ENCODE results near the gene NPIPB4. TPM values are rescaled to one million over a fixed set of nuclear protein-coding genes. Genes with fewer than 3 reads are reported as not detected.
A peak's percentile ranks its signal among the peaks of the same experiment; 100 is the strongest.
"Not testable (repeated sequence)": the region's sequence is repeated elsewhere in the genome, so short reads cannot be mapped to it uniquely, and the experiment has no call there.

Gene NPIPB4
- polyA plus RNA-seq, 3 donors, result 0.17 to 87.7 (median 0.55) TPM

DNA sequence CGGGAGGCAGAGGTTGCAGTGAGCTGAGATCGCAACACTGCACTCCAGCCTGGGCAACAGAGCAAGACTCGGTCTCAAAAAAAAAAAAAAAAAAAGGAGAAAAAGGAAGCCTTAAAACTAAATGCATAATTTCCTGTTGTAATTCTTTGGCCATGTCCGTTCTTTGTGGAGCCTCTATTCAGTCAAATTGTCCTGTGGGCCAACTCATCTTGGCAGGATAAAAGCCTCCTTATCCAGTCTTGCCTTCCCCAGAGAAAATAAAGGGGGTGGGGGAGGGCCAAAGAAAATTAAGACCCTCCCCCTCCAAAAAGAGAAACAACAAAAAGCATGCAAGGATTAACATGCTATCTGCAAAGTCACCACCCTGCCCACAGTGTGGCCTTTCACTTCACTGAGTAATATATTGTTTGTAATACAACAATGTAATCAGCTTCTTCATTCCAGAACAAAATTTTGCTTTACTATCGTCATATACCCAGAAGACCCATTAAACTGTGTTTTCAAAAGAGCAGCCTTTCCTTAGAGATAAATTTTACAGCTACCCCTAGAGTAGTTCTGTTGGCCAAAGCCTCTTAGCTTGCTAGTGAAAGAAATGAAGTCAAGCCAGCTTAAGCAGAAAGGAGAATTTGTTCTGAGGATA, 31.4 kb downstream of the NPIPB4 start:
- H3K9me3 Mint-ChIP-seq; H3K27ac Mint-ChIP-seq; H3K36me3 Mint-ChIP-seq; H4K20me1 ChIP-seq (ENCODE audit: insufficient read depth, low read length); DNase-seq; H3K4me3 ChIP-seq (replicated peaks in 1 of 3; ENCODE audit: low read depth in 2 of 3, low read length in 3 of 3); H3K27ac ChIP-seq (ENCODE audit: low read depth in 1 of 2, low read length in 2 of 2); H3K4me1 Mint-ChIP-seq; H3K4me2 ChIP-seq (replicated peaks; ENCODE audit: extremely low read depth, low read length, poor library complexity, severe bottlenecking); H2AFZ ChIP-seq (ENCODE audit: insufficient read depth, low read depth, low read length, poor library complexity, severe bottlenecking); H3K27me3 ChIP-seq (ENCODE audit: control insufficient read depth in 2 of 2, insufficient read depth in 2 of 2, low read length in 2 of 2); intact Hi-C loops (cut with micrococcal nuclease); H3K36me3 ChIP-seq (replicated peaks in 1 of 2; ENCODE audit: control insufficient read depth in 1 of 2, insufficient read depth in 2 of 2, low read length in 2 of 2); H3K4me3 Mint-ChIP-seq; H3K4me1 ChIP-seq (ENCODE audit: control insufficient read depth in 1 of 2, insufficient read depth in 2 of 2, low read length in 2 of 2); H3K9ac ChIP-seq (ENCODE audit: insufficient read depth, low read length, poor library complexity, severe bottlenecking); H3K27me3 Mint-ChIP-seq (ENCODE audit: low read depth in 3 of 3); H3K79me2 ChIP-seq (ENCODE audit: insufficient read depth, low read length); H3K9me3 ChIP-seq (replicated peaks in 1 of 2; ENCODE audit: control insufficient read depth in 1 of 2, insufficient read depth in 1 of 2, low read length in 2 of 2): not testable (repeated sequence)
- WGBS (ENCODE audit: insufficient coverage), result 100% methylated on average over 2 of the region's 5 CpGs

DNA sequence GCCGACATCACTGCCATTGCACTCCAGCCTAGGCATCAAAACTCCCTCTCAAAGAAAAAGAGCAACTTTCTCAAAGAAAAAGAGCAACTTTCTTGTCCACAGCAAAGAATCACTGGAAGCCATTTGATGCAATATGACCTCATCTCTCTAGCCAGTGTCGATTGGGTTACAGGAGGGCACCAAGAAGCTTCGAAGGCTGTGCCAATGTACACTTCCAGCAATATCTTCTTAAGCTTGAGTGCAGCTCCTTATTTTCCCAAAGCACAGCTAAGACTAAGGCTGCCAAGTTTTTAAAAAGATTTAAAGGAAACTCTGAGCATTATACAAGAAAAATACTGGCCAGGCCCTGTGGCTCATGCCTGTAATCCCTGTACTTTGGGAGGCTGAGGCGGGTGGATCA, 32.0 kb downstream of the NPIPB4 start:
- H3K36me3 Mint-ChIP-seq; H3K9me3 ChIP-seq (replicated peaks in 1 of 2; ENCODE audit: control insufficient read depth in 1 of 2, insufficient read depth in 1 of 2, low read length in 2 of 2); H3K27me3 Mint-ChIP-seq (ENCODE audit: low read depth in 3 of 3); H3K27me3 ChIP-seq (ENCODE audit: control insufficient read depth in 2 of 2, insufficient read depth in 2 of 2, low read length in 2 of 2); DNase-seq; H3K36me3 ChIP-seq (replicated peaks in 1 of 2; ENCODE audit: control insufficient read depth in 1 of 2, insufficient read depth in 2 of 2, low read length in 2 of 2); H3K9ac ChIP-seq (ENCODE audit: insufficient read depth, low read length, poor library complexity, severe bottlenecking); intact Hi-C loops (cut with micrococcal nuclease); H4K20me1 ChIP-seq (ENCODE audit: insufficient read depth, low read length); H3K9me3 Mint-ChIP-seq; H3K79me2 ChIP-seq (ENCODE audit: insufficient read depth, low read length); H3K27ac ChIP-seq (ENCODE audit: low read depth in 1 of 2, low read length in 2 of 2); H3K4me3 ChIP-seq (replicated peaks in 1 of 3; ENCODE audit: low read depth in 2 of 3, low read length in 3 of 3); H3K4me3 Mint-ChIP-seq; H2AFZ ChIP-seq (ENCODE audit: insufficient read depth, low read depth, low read length, poor library complexity, severe bottlenecking); H3K4me1 Mint-ChIP-seq; H3K4me2 ChIP-seq (replicated peaks; ENCODE audit: extremely low read depth, low read length, poor library complexity, severe bottlenecking); H3K4me1 ChIP-seq (ENCODE audit: control insufficient read depth in 1 of 2, insufficient read depth in 2 of 2, low read length in 2 of 2): not testable (repeated sequence)
- H3K27ac Mint-ChIP-seq, result peak overlapping the region in 1 of 7 donors; percentile 23
- 100% methylated on average over 2 of the region's 4 CpGs for WGBS (ENCODE audit: insufficient coverage)

DNA sequence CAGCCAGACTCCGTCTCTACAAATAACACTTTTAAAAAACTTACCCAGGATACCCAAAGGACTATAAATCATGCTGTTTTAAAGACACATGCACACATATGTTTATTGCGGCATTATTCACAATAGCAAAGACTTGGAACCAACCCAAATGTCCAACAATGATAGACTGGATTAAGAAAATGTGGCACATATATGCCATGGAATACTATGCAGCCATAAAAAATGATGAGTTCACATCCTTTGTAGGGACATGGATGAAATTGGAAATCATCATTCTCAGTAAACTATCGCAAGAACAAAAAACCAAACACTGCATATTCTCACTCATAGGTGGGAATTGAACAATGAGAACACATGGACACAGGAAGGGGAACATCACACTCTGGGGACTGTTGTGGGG, 34.3 kb downstream of the NPIPB4 start:
- H3K79me2 ChIP-seq (ENCODE audit: insufficient read depth, low read length); H3K9me3 ChIP-seq (replicated peaks in 1 of 2; ENCODE audit: control insufficient read depth in 1 of 2, insufficient read depth in 1 of 2, low read length in 2 of 2); H3K4me3 Mint-ChIP-seq; H3K4me3 ChIP-seq (replicated peaks in 1 of 3; ENCODE audit: low read depth in 2 of 3, low read length in 3 of 3); H3K36me3 Mint-ChIP-seq; H2AFZ ChIP-seq (ENCODE audit: insufficient read depth, low read depth, low read length, poor library complexity, severe bottlenecking); H3K4me2 ChIP-seq (replicated peaks; ENCODE audit: extremely low read depth, low read length, poor library complexity, severe bottlenecking); H3K27ac ChIP-seq (ENCODE audit: low read depth in 1 of 2, low read length in 2 of 2); H3K27me3 ChIP-seq (ENCODE audit: control insufficient read depth in 2 of 2, insufficient read depth in 2 of 2, low read length in 2 of 2); H3K4me1 ChIP-seq (ENCODE audit: control insufficient read depth in 1 of 2, insufficient read depth in 2 of 2, low read length in 2 of 2); DNase-seq; H3K9me3 Mint-ChIP-seq; H4K20me1 ChIP-seq (ENCODE audit: insufficient read depth, low read length); intact Hi-C loops (cut with micrococcal nuclease); H3K27me3 Mint-ChIP-seq (ENCODE audit: low read depth in 3 of 3); H3K9ac ChIP-seq (ENCODE audit: insufficient read depth, low read length, poor library complexity, severe bottlenecking); H3K27ac Mint-ChIP-seq; H3K36me3 ChIP-seq (replicated peaks in 1 of 2; ENCODE audit: control insufficient read depth in 1 of 2, insufficient read depth in 2 of 2, low read length in 2 of 2): not testable (repeated sequence)
- H3K4me1 Mint-ChIP-seq, result peaks cover 18% of the 10 kb centered on the region
- WGBS (ENCODE audit: insufficient coverage), result no CpG with 5 or more reads among the region's 3 CpGs

DNA sequence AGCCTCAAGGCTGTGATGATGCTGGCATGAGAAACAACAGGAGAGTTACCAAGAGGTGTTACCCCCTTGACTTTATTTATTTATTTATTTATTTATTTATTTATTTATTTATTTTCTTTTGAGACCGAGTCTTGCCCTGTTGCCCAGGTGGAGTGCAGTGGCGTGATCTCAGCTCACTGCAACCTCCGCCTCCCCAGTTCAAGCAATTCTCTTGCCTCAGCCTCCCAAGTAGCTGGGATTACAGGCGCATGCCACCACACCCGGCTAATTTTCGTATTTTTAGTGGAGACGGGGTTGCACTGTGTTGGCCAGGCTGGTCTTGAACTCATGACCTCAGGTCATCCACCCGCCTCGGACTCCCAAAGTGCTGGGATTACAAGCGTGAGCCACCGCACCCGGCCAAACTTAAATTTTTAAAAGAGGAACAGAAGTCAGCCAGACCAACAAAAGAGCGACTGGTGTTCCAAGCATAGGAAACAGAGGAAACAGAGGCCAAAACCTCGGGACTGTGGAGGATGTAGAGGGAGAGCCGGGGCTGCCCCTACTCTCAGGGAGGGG, 36.6 kb downstream of the NPIPB4 start:
- Mint-ChIP-seq H3K36me3 (peaks cover 0 to 12% of the 10 kb centered on the region in 2 donors), H3K27ac (peak overlapping the region; percentile 86 to 97 (median 94)), H3K4me3 (peak overlapping the region; percentile 89 to 98), H3K4me1 (peaks cover 14% of the 10 kb centered on the region)
- H3K27me3 ChIP-seq (ENCODE audit: control insufficient read depth in 2 of 2, insufficient read depth in 2 of 2, low read length in 2 of 2); H3K9me3 Mint-ChIP-seq; H3K79me2 ChIP-seq (ENCODE audit: insufficient read depth, low read length); H4K20me1 ChIP-seq (ENCODE audit: insufficient read depth, low read length); H3K36me3 ChIP-seq (replicated peaks in 1 of 2; ENCODE audit: control insufficient read depth in 1 of 2, insufficient read depth in 2 of 2, low read length in 2 of 2); H3K27me3 Mint-ChIP-seq (ENCODE audit: low read depth in 3 of 3); H3K9me3 ChIP-seq (replicated peaks in 1 of 2; ENCODE audit: control insufficient read depth in 1 of 2, insufficient read depth in 1 of 2, low read length in 2 of 2); H3K4me1 ChIP-seq (ENCODE audit: control insufficient read depth in 1 of 2, insufficient read depth in 2 of 2, low read length in 2 of 2); intact Hi-C loops (cut with micrococcal nuclease); DNase-seq: not testable (repeated sequence)
- H3K9ac ChIP-seq (ENCODE audit: insufficient read depth, low read length, poor library complexity, severe bottlenecking), result peak overlapping the region; percentile 64
- H3K27ac ChIP-seq (ENCODE audit: low read depth in 1 of 2, low read length in 2 of 2), result peak overlapping the region in 1 of 2 donors; percentile 83
- H3K4me2 ChIP-seq (replicated peaks; ENCODE audit: extremely low read depth, low read length, poor library complexity, severe bottlenecking), result peak overlapping the region; percentile 68
- peak overlapping the region; percentile 75 for H2AFZ ChIP-seq (ENCODE audit: insufficient read depth, low read depth, low read length, poor library complexity, severe bottlenecking)
- WGBS (ENCODE audit: insufficient coverage), result 50% methylated on average over 2 of the region's 15 CpGs
- peak overlapping the region; percentile 45 to 73 (median 61) for H3K4me3 ChIP-seq (replicated peaks in 1 of 3; ENCODE audit: low read depth in 2 of 3, low read length in 3 of 3)
